GM19397 (cell line): ENCODE measurements around the gene R3HDM2.

Experiments used
- ATAC-seq: cut with Tn5 transposase; IDR thresholded peaks from one replicate; pipeline ENCODE4 v1.9.1; 2021; ENCODE audit warnings: mild to moderate bottlenecking, moderate library complexity; ENCODE audit not compliant: unreplicated experiment

The R3HDM2 gene

GRCh38 chr12:57220770-57221168, 210.1 kb downstream of the R3HDM2 start:
- no peak for ATAC-seq

DNA sequence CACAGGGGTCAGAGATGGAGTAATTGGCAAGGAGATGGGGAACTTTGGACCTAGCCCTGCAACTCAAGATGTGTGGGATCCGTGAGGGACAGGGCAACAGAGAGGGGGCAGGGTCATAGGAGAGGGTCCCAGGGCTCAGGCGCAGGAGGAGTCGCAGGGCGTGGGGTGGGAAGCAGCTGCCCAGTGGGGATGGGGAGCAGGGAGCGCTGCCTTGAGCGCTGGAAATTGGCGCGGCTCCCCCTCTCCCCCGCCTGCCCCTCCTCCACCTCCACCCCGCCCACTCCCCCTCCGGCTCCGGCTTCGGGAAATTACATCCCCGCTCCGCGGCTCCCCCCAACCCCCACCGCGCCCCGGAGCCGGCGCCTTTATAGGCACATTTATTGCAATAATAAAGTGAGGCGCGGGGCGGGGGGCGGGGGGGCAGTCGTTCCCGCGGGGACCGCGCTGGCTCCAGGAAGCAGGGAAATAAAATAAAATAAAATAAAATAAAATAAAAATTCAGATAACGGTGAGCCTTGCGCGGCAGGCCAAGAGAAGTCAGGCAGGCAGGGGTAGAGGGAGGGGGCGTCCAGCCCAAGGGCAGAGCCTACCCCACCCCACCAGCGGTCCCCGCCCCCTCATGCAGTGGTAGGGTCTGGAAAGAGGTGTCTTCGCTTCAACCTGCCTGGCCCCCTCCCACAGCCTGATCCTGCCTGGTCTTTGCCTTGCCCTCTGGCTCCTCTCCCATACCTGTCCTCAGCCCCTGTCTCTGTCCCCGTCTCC, 210.7 kb downstream of the R3HDM2 start:
- ATAC-seq = no peak

- ATAC-seq = no peak
Measured at GRCh38 chr12:57219205-57219992, 211.4 kb downstream of the R3HDM2 start.

DNA sequence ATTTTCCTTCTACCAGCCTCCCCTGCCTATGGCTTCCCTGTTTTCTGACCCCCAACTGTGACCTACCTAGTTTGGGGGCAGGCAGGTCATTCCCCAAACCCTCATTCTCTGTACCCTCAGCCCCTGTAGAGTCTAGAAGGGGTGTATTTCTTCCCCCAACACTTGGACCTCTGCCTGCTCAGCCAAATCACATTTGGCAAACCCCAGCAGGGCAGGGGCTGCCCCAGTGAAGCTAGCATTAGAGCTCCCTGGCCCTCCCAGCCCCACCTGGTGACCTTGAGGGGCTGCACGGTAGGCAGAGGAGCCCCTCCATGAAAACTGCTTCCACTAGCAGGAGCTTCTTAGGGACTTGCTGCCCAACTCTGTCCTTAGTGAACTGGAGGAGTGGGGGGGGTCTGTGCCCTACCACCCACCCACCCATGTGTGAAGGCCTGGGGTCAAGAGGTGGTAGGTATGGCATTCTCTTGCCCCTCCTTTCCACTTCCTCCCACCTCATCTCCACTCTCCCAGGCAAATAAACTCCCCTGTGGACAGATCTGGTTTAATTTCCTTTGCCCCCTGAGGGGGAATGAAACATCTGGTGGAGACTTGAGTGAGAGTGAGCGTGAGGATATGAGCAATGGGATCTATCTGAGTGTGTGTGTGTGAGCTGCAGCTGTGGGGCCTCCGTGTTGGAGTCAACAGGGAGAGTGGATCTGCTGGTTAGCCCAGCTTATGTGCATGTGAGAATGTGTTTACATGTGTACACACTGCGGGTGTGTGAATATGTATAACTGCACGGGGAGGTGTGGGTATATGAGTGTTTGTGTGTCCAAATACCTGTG, 212.6 kb downstream of the R3HDM2 start:
- ATAC-seq = no peak

DNA sequence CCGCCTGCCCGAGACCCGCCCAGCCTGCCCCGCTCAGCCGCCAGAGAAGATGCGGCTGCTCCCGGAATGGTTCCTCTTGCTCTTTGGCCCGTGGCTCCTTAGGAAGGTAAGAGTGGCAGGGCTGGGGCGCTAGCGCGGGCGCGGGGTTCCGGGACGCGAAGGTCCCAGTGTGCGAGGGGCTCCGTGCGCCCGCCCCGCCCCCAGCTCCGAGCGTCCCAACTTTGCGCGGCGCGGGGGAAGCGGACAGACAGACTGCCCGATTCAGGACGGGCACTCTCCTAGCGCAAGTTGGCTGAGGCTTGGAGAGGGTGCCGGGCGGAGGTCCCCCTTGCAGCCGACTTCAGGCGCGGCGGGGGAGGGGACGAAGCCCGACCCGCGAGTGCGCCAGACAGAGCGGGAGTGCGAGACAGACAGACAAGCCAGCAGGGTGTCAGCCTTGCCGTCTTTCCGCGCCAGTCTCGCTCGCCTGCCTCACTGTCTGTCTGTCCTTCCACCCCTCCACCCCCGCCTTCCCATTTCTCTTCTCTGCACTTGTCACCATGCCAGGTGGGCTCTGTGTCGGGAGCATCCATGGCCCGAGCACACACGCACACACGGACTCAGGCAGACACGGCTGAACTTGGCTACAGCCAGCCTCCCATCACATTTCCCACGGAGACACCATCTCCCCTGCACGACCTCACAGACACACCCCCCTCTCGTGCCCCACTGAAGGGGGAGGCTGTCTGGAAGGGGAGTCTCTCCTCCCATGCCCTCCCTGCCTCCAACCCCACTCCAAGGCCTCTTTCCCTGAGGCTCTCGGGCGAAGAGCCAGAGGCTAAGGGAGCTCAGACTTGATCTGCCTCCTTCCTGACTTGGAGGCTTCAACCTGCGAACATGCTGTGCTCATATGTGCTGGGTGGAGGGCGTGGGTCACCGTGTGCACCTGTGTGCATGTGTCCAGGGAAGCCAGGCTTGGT, 213.6 kb downstream of the R3HDM2 start:
- no peak for ATAC-seq

GRCh38 chr12:57216014-57216911, 214.6 kb downstream of the R3HDM2 start, which contains the start of gene NXPH4:
TSS of gene NXPH4 (plus strand) at chr12:57216794. CDS start at chr12:57216970, 176 bp downstream.
- ATAC-seq = peak; percentile 32

DNA sequence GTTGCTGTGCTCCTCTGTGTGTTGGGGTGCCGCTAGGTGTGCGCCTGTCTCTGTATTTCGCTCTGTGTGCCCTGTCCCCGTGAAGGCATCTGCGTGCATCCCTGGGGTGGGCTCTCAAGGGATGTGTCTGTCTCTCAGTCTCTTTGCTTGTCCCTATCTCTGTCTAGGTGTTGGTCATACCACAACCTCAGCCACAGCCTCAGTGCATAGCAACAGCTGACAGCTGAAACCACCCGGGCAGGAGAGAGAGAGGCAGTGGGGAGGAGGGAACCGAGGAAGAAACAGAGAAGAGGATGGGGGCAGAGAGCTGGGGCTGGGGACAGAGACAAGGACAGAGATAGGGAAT, 215.2 kb downstream of the R3HDM2 start:
- peak; percentile 42 for ATAC-seq

GRCh38 chr12:57215065-57215464, 215.8 kb downstream of the R3HDM2 start:
- no peak for ATAC-seq

DNA sequence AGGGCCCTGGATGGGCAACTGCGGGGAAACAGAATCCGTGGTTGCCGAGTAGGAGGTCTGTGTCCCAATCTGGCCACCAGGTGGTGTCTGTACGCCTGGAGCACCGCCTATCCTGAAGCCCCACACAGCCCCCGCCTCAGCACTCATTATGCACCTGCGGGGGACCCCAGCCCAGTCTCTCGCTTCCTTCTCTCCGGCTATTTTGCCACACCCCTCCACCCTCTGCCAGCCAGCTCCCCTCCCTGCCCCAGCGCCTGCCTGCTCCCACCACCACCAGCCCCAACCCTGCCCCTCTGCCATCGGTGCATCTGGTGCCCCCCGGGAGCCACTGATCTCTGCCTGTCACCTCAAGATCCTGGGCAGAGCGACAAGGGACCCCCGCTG, 216.5 kb downstream of the R3HDM2 start:
- no peak for ATAC-seq

- no peak for ATAC-seq
Measured at GRCh38 chr12:57213763-57214397, 217.0 kb downstream of the R3HDM2 start.

DNA sequence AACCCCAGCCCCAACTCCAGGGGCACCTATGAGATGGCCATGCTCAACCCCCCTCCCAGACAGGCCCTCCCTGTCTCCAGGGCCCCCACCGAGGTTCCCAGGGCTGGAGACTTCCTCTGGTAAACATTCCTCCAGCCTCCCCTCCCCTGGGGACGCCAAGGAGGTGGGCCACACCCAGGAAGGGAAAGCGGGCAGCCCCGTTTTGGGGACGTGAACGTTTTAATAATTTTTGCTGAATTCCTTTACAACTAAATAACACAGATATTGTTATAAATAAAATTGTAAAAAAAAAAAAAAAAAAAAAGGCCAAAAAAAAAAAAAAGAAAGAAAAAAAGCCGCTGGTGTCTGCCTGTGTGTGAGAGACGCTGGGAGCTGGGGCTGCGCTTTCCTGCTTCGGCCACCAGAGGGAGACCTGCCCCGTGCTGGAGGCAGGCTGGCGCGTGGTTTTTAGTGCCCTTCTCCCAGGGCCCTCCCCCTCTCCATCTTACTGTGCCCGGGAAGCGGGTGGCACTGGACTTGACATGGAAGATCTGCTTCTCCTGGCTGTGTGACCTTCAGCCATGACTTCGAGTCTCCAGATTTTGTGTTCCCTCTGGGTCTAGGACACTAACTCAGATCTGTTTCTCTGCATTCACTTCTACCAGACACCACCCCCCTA, 217.7 kb downstream of the R3HDM2 start:
- no peak for ATAC-seq

DNA sequence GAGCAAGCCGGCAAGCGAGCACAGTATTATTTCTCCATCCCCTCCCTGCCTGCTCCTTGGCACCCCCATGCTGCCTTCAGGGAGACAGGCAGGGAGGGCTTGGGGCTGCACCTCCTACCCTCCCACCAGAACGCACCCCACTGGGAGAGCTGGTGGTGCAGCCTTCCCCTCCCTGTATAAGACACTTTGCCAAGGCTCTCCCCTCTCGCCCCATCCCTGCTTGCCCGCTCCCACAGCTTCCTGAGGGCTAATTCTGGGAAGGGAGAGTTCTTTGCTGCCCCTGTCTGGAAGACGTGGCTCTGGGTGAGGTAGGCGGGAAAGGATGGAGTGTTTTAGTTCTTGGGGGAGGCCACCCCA, 218.2 kb downstream of the R3HDM2 start:
- no peak for ATAC-seq

- no peak for ATAC-seq
Measured at GRCh38 chr12:57211791-57212700, 218.8 kb downstream of the R3HDM2 start.

GRCh38 chr12:57210926-57211692, 219.7 kb downstream of the R3HDM2 start:
- ATAC-seq = no peak

GRCh38 chr12:57210461-57210860, 220.4 kb downstream of the R3HDM2 start:
- ATAC-seq = no peak

GRCh38 chr12:57209916-57210315, 220.9 kb downstream of the R3HDM2 start:
- ATAC-seq = no peak
